ENCODE measurements around the gene MICALL2.

The MICALL2 gene

DNA sequence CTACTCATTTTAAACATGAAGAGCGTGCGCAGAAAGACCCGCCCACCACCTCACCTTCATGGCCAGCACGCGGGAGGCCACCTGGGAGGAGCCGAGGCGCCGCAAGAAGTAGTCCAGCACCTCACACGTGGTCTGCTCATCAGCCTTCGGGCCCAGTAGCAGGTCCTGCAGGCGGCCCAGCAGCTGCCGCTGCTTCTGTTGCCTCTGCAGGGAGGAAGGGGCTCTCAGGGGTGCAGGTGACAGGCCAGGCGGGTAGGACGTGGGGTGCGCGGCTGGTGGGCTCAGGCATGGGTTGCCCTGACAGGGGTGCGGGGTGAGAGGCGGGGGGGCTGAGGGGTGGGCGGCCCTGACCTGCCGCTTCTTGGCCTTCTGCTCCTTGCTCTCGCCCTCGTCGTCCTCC lies 27.3 kb upstream of the MICALL2 start:
- DNase-seq (ENCODE audit: low read depth, low spot score): no peak
- in situ Hi-C loops (cut with HindIII; ENCODE audit: low sequenced_read_pairs): no loop called here
- no peak overlapping the region for H3K4me3 ChIP-seq (ENCODE audit: low read depth, low read length)
- TF ChIP-seq CTCF (IDR thresholded peaks at IDR 0.05; ENCODE audit: low read depth, low read length): no peak

DNA sequence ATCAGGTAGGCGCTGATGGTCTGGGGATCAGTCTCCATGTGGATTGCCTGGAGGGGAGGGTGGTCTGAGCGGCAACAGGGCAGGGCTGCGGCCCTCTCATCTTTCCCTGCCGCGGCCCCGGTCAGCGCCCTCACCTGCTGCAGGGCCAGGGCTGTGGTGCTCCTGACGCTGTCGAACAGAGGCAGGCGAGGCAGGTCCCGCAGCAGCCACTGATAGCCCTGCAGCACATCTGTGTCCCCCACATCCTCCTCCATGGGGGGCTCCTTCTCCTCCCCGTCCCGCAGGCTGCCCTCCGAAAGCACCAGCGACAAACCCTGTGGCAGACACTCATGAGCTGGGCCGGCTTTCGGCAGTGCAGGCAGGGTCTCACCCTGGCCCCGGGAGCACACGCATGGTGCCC lies 25.9 kb upstream of the MICALL2 start:
- in situ Hi-C loops (cut with HindIII; ENCODE audit: low sequenced_read_pairs): no loop called here
- no peak for DNase-seq (ENCODE audit: low read depth, low spot score)
- no peak overlapping the region for H3K4me3 ChIP-seq (ENCODE audit: low read depth, low read length)
- no peak for TF ChIP-seq CTCF (IDR thresholded peaks at IDR 0.05; ENCODE audit: low read depth, low read length)

GRCh38 chr7:1484569-1484968 lies 25.3 kb upstream of the MICALL2 start:
- TF ChIP-seq CTCF (IDR thresholded peaks at IDR 0.05; ENCODE audit: low read depth, low read length): no peak
- H3K4me3 ChIP-seq (ENCODE audit: low read depth, low read length): no peak overlapping the region
- no peak for DNase-seq (ENCODE audit: low read depth, low spot score)
- in situ Hi-C loops (cut with HindIII; ENCODE audit: low sequenced_read_pairs): no loop called here

DNA sequence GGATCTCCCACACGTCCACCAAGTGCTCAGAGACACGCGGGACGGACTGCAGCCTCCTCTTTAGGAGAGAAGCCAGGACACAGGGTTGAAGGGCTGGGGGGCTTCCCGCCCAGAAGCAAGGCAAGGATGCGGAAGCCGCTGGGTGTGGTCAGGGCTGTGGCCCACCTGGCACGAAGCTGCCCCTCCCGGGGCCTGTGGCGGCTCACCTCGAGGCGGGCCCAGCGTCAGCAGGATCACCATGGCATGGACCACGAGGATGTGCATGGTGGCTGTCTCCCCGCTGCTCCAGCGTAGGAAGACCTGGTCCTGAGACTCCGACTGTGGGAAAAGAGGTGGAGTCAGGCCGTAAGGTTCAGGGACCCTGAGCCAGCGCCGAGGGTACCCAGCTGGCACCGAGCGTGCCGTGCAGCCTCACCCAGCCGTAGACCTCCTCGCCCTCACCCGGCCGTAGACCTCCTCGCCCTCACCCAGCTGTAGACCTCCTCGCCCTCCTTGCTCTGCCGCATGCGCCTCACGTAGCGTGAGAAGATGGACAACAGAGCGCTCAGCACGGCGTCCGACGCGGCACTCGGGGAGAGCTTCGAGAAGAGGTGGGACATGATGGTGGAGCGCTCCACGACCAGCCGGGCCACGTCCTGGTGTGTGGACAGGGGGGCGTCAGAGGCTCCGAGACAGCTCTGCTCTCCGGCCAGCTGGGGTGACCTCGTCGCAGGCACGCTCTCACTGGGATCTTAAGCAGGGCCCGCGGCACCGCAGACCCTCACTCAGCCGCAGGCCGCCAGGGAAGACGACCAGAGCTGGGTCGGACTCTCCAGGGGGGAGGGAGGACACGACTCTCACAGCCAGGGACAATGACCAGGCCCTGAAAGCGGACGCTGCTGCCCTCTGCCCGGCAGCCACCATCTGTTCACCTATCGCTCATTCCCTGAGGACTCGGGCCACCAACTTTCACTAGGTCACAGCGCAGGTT lies 24.6 kb upstream of the MICALL2 start:
- no peak overlapping the region for H3K4me3 ChIP-seq (ENCODE audit: low read depth, low read length)
- no peak for DNase-seq (ENCODE audit: low read depth, low spot score)
- no peak for TF ChIP-seq CTCF (IDR thresholded peaks at IDR 0.05; ENCODE audit: low read depth, low read length)
- in situ Hi-C loops (cut with HindIII; ENCODE audit: low sequenced_read_pairs): no loop called here

DNA sequence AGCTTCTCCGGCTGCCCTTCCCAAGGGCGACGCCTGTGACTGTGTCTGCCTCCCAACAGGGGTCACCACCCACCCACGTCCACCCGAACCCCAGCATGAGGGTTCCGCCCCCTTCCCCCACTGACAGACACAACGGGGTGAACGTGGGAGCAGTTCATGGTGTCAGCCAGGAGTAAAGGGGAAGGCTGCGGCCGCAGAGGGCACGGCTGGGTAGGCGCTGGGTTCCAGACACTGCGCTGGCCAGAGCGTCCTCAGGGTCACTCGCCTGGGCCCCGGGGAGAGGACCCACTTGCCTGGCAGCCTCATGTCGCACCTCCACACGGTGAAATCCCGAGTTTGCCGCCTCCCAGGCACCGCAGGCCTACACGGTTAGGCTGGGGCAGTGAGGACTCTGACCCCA lies 23.8 kb upstream of the MICALL2 start:
- no peak for DNase-seq (ENCODE audit: low read depth, low spot score)
- in situ Hi-C loops (cut with HindIII; ENCODE audit: low sequenced_read_pairs): no loop called here
- TF ChIP-seq CTCF (IDR thresholded peaks at IDR 0.05; ENCODE audit: low read depth, low read length): no peak

DNA sequence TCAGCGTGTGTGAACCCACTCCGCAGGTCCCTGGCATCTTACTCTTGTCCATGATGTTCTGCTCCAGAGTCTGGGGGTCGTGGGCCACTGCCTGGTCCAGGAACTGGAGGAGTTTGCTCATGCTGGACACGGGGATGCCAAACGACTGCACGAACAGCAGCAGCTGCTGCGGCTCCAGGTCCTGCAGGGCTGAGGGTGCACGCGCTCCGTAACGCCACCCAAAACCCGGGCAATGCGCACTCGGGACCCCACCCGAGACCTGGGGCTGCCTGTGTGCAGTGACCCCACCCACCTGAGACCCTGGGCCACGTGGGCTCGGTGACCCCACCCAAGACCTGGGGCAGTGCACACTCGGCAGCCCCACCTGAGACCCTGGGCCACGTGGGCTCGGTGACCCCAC lies 22.0 kb upstream of the MICALL2 start:
- no peak overlapping the region for H3K4me3 ChIP-seq (ENCODE audit: low read depth, low read length)
- in situ Hi-C loops (cut with HindIII; ENCODE audit: low sequenced_read_pairs): no loop called here
- no peak for TF ChIP-seq CTCF (IDR thresholded peaks at IDR 0.05; ENCODE audit: low read depth, low read length)
- DNase-seq (ENCODE audit: low read depth, low spot score): no peak

More for the DNA sequence above, 23.8 kb upstream of the MICALL2 start:
- no peak overlapping the region for H3K4me3 ChIP-seq (ENCODE audit: low read depth, low read length)

Data from astrocyte of the spinal cord (primary cell).